H1 (cell line): ENCODE data around the gene SPTBN4. TPM values are rescaled to one million over a fixed set of nuclear protein-coding genes. Genes with fewer than 3 reads are reported as not detected.

Source experiments
- BRCA1 ChIP-seq: IDR thresholded peaks from 2 replicates; pipeline ENCODE4 v1.6.1; 2012; ENCODE audit warnings: low read depth, low read length, improper control_type of control experiment
- CHD2 ChIP-seq: IDR thresholded peaks from 2 replicates; pipeline ENCODE4 v1.6.1; 2012; ENCODE audit warnings: low read length, improper control_type of control experiment
- GTF2F1 ChIP-seq: IDR thresholded peaks from 2 replicates; pipeline ENCODE4 v1.6.1; 2012; ENCODE audit warnings: low read depth, low read length, improper control_type of control experiment, borderline replicate concordance
- RFX5 ChIP-seq: IDR thresholded peaks from 2 replicates; pipeline ENCODE4 v1.6.1; 2011; ENCODE audit warnings: low read depth, low read length, improper control_type of control experiment, borderline replicate concordance
- SIN3A ChIP-seq, 2 experiments: IDR thresholded peaks in 1 of 2; conservative IDR thresholded peaks in 1 of 2; 2 replicates each; pipeline ENCODE4 v1.6.1; 2011 to 2012; ENCODE audit warnings: low read length in 2 of 2, improper control_type of control experiment in 1 of 2, low read depth in 1 of 2, mild to moderate bottlenecking in 1 of 2
- SUZ12 ChIP-seq: fragments of 200-600 bp; sonication (generic); IDR thresholded peaks from 2 replicates; pipeline ENCODE4 v1.6.1; 2012; ENCODE audit warnings: mild to moderate bottlenecking, inconsistent platforms, low read length, moderate library complexity, mixed read lengths
- TCF12 ChIP-seq: IDR thresholded peaks from 2 replicates; pipeline ENCODE4 v1.6.1; 2011; ENCODE audit warnings: low read depth, mild to moderate bottlenecking, low read length
- polyA plus RNA-seq, 7 experiments: library from polyadenylated mRNA; depleted of rRNA in 3 of 7; stranded (reverse) in 5 of 7; unstranded in 2 of 7; fragments of >200 nt in 5 of 7; fragments of 200-250 nt in 2 of 7; gene quantifications; 1 replicate in 5 of 7; 2 replicates in 1 of 7; 4 replicates in 1 of 7; pipeline versions ENCODE4 v1.2.1 to v1.2.3, GENCODE V29; 2011 to 2013; ENCODE audit warnings: missing spikeins in 2 of 7, mixed read lengths in 2 of 7
- total RNA-seq: library from RNA; stranded (reverse); fragmentation: NEBNext Ultra II Directional; extraction: Animal tissue kit (Norgen Biotek cat#: 25700); gene quantifications from 2 replicates; pipeline ENCODE4 v1.2.1, GENCODE V29; 2021
- TF ChIP-seq, protein P1 (sequence below): IDR thresholded peaks from 2 replicates; pipeline ENCODE4 v1.6.1; 2012; ENCODE audit warnings: inconsistent platforms

Gene SPTBN4
- total and polyA plus RNA-seq, 2 of the 8 experiments (the other 6 are each of a cell fraction or from before 2014, with no cell fraction given), result 1.9 to 3.0 TPM

DNA sequence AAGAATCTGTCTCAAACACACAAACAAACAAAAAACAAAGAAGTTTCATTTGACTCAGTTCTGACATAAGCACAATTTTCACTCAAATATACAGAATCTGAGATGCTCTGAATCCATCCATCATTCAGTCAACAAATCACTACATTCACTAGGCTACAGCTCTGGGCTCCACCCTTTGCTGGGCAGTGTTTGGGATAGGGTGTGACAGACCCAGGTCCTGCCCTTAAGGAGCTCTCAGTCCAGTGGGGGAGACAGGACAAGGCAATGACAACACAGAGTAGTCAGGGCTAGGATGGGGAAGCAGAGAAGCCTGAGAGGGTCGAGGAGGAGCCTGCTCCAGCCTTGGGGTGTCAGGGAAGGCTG is 45.3 kb downstream of the SPTBN4 start (continued):
- TF ChIP-seq SIN3A (conservative IDR thresholded peaks at IDR 0.05 in 1 of 2, IDR thresholded peaks at IDR 0.05 in 1 of 2; ENCODE audit: low read depth in 1 of 2, low read length in 2 of 2), result no peak
- no peak for TF ChIP-seq SUZ12
- TF ChIP-seq TCF12, result no peak
- TF ChIP-seq, protein P1, sequence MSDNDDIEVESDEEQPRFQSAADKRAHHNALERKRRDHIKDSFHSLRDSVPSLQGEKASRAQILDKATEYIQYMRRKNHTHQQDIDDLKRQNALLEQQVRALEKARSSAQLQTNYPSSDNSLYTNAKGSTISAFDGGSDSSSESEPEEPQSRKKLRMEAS, result no peak
- TF ChIP-seq RFX5, result no peak
- no peak for TF ChIP-seq BRCA1
- TF ChIP-seq GTF2F1, result no peak
- no peak for TF ChIP-seq CHD2
